Measurements from ENCODE around the gene VAMP2.
A peak's percentile ranks its signal among the peaks of the same experiment; 100 is the strongest.

The VAMP2 gene, protein sequence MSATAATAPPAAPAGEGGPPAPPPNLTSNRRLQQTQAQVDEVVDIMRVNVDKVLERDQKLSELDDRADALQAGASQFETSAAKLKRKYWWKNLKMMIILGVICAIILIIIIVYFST

DNA sequence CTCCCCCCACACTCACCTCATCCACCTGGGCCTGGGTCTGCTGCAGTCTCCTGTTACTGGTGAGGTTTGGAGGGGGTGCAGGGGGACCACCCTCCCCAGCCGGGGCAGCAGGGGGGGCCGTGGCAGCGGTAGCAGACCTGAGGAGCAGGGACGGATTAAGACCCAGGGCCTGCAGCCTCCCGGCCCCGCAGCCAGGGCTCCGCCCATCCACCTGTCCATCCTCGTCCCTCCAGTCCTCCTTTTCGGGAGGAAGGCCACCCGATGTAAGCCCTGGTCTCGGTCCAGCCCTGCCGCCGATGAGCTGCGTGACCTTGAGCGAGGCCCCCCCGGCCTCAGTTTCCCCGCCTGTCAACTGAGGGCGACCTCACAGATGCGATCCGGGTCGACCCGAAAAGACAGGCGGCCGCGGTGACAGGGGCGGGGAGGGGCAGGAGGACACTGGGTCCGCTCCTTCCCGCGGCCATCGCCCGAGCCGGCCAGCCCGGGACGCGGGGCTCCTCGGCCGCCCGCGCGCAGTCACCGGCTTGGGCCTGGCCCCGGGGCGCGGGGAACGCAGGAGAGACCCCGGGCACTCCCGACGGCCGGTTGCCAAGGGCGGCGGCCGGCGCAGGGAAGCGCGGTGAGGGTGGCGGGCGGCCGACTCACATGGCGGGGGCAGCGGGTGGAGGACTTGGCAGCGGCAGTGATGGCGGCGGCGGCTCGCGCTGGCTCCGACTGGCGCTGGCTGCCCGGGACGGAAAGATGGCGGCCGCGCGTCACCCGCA lies at the start of gene VAMP2:
TSS of gene VAMP2 (minus strand) at position 716 of the 764 bp plus-strand sequence. CDS start at position 647, 69 bp downstream.
- Histone ChIP-seq H3K27me3 (no peaks in the 10 kb centered on the region), H3K4me3 (peak within 1 kb of the TSS; percentile 100), H3K9me3 (no peaks in the 10 kb centered on the region), H4K20me1 (peaks cover 32% of the 10 kb centered on the region), H3K4me1 (peaks cover 57% of the 10 kb centered on the region), H3K9ac (peak within 1 kb of the TSS; percentile 99), H3K27ac (peak within 1 kb of the TSS; percentile 98), H3K4me2 (peak within 1 kb of the TSS; percentile 99), H3K36me3 (peaks cover 22% of the 10 kb centered on the region)
- no peak for TF ChIP-seq Cebpa-rat (IDR thresholded peaks at IDR 0.05)

DNA sequence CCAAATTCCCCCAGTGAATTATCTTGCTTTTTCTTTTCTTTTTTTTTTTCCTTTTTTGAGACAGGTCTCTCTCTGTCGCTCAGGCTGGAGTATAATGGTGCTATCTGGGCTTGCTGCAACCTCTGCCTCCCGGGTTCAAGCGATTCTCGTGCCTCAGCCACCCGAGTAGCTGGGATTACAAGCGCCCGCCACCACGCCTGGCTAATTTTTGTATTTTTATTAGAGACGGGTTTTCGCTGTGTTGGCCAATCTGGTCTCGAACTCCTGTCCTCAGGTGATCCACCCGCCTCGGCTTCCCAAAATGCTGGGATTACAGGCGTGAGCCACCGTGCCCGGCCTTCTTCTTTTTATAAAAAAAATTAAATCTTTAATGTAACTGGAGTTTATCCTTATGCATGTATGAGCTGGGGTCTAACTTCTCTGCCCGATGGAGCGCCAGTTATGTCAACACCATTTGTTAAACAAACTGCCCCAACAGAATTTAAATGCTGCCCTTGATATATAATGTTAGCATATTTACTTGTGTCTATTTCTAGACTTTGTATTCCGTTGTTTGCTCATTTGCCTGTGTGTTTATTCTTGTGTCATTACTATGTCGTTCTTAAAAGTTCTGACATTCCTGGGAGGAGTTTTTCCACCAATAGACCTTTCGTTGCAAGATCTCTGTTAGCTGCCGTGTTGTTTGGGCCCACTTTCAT lies 48.2 kb upstream of the VAMP2 start:
- H3K27ac ChIP-seq: peak overlapping the region; percentile 91
- H3K4me1 ChIP-seq: peaks cover 43% of the 10 kb centered on the region
- peak overlapping the region; percentile 91 for H3K4me2 ChIP-seq
- peaks cover 21% of the 10 kb centered on the region for H4K20me1 ChIP-seq
- H3K9me3 ChIP-seq: no peaks in the 10 kb centered on the region
- TF ChIP-seq Cebpa-rat (IDR thresholded peaks at IDR 0.05): no peak
- no peaks in the 10 kb centered on the region for H3K27me3 ChIP-seq
- peak overlapping the region; percentile 91 for H3K9ac ChIP-seq
- H3K36me3 ChIP-seq: peaks cover 25% of the 10 kb centered on the region
- peak overlapping the region; percentile 78 for H3K4me3 ChIP-seq

DNA sequence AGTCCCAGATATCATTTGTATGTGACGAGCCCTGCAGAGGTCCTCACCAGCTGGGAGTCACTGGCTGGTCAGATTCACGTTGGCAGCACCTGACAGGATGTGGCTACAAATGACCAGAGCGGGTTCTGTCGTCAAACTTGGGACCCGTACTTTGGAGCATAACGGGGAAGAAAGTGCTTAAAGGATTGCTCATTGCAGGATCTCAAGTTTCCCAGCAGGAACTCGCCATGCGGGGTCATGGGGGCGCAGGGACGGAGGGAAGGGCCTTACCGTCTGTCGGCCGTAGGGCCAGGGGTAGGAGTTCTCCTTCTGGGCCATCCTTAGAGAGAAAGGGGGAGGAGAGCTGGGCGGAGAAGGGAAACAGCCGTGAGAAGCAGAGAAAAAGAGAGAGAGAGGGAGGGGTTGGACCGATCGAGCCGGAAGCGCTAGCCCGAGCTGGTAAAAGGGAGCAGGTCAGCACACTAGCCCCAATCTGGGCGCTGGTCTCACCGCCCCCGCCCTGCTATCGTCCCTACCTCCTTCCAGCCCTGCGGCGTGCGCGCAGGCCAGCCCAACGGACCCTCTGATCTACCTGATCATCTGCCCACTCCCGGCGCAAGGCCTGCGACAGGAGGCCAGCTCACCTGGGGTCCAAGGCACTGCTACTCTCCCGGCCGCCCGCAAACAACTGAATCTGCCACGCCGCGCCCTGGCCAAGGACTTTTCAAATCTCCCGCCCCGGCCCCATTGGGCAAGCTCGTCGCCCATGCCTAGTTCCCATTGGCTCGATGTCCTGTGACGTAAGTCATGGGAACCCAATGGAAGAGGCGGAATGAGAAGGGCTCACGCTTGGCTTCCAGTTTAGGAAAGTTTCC lies 47.4 kb upstream of the VAMP2 start, which contains the start of gene AURKB:
TSS of gene AURKB (minus strand) at position 669 of the 854 bp plus-strand sequence. CDS start at position 318, 351 bp downstream.
- Histone ChIP-seq H3K9ac (peak within 1 kb of the TSS; percentile 91), H3K4me3 (peak within 1 kb of the TSS; percentile 78), H3K36me3 (peaks cover 32% of the 10 kb centered on the region), H3K9me3 (no peaks in the 10 kb centered on the region), H4K20me1 (peaks cover 27% of the 10 kb centered on the region), H3K27me3 (no peaks in the 10 kb centered on the region), H3K27ac (peak within 1 kb of the TSS; percentile 91), H3K4me1 (peaks cover 43% of the 10 kb centered on the region), H3K4me2 (peak within 1 kb of the TSS; percentile 91)
- no peak for TF ChIP-seq Cebpa-rat (IDR thresholded peaks at IDR 0.05)

DNA sequence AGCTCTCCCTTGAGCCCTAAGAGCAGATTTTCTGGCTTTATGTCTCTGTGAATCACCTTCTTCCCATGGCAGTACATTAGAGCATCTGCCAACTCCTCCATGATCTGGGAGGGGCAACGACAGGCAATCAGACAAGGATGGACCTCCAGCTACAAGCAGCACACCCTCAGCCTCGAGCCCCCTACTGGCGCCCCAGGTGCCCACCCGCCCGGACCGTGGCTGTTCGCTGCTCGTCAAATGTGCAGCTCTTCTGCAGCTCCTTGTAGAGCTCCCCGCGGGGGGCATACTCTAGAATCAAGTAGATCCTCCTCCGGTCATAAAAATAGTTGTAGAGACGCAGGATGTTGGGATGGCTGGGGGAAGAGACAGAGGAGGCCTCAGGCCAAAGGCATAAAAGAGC lies 43.8 kb upstream of the VAMP2 start:
- Histone ChIP-seq H3K4me2 (no peak overlapping the region; the same call in 1 of the 2 replicates), H3K36me3 (peaks cover 61% of the 10 kb centered on the region), H3K27me3 (no peaks in the 10 kb centered on the region)

DNA sequence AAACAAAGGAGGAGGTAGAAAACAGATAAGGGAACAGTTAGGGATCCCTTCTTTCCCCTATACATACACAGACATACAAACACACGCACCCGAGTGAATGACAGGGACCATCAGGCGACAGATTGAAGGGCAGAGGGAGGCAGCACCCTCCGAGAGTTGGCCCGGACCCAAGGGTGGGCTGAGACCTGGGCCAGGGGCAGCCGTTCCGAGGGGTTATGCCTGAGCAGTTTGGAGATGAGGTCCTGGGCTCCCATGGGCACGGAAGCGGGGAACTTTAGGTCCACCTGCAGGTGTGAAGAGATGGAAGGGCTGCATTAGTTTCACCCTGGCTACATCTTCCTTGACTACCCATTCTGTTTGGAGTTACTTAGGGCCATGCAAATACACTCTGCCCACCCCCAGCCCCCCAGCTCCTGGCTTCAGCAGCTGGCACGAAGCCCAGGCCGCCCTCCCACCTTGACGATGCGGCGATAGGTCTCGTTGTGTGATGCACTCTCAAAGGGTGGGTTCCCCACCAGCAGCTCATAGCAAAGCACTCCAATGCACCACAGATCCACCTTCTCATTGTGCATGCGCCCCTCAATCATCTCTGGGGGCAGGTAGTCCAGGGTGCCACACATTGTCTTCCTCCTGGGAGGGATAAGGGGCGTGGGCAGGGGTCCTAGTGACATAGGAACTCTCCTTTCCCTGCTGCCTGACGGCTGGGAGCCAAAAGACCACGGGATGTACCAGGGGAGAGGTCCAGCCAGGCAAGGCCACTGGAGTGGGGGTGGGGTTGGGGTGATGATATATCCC lies 42.2 kb upstream of the VAMP2 start:
- H3K27ac ChIP-seq: no peak overlapping the region
- H3K9ac ChIP-seq: no peak overlapping the region
- peaks cover 70% of the 10 kb centered on the region for H3K36me3 ChIP-seq
- H3K9me3 ChIP-seq: no peaks in the 10 kb centered on the region
- no peak for TF ChIP-seq Cebpa-rat (IDR thresholded peaks at IDR 0.05)
- H3K4me3 ChIP-seq: no peak overlapping the region
- H3K4me1 ChIP-seq: peaks cover 36% of the 10 kb centered on the region
- H3K4me2 ChIP-seq: no peak overlapping the region
- no peaks in the 10 kb centered on the region for H3K27me3 ChIP-seq
- peaks cover 34% of the 10 kb centered on the region for H4K20me1 ChIP-seq

More for the DNA sequence above, 43.8 kb upstream of the VAMP2 start:
- H4K20me1 ChIP-seq: peaks cover 34% of the 10 kb centered on the region
- no peak for TF ChIP-seq Cebpa-rat (IDR thresholded peaks at IDR 0.05)
- no peak overlapping the region for H3K27ac ChIP-seq
- no peak overlapping the region for H3K9ac ChIP-seq
- no peaks in the 10 kb centered on the region for H3K9me3 ChIP-seq
- H3K4me1 ChIP-seq: peaks cover 40% of the 10 kb centered on the region
- H3K4me3 ChIP-seq: no peak overlapping the region

DNA sequence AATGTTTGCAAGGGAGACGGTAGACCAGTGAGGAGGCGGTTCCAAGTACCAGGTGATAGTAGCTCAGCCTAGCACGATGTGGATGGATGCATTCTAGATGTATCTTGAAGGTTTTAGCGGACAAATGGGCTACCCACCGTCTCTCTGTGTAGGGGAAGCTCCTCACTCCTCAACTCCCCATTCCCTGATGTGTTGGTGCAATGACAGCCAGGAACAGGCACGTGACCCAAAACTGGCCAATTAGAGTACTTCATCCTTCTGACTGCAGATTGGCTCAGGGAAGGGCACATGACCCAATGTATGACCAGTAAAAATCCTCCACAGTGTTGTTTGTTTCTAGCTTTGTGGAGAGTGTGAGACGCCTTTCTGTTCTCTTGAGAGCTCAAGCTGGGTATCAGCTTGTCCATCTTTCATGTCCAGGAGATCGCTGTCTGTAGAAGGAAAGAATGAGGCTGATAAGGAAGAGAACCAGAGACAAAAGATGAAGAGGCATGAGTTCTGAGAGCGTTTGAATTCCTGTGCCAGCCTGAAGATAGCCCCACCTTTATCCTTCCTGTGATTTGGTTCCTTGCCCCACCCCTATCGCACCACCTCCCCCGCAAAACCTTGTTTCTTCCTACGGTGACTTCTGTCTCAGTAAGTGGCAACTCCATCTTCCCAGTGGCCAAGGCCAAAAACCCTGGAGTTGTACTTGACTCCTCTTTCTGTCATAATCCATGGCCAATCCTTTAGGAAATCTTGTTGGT lies 29.5 kb upstream of the VAMP2 start:
- Histone ChIP-seq H4K20me1 (peaks cover 20% of the 10 kb centered on the region), H3K4me1 (peaks cover 45% of the 10 kb centered on the region), H3K9me3 (no peaks in the 10 kb centered on the region), H3K27ac (peak overlapping the region; percentile 55; the same call in 1 of the 2 replicates), H3K27me3 (no peaks in the 10 kb centered on the region), H3K4me2 (peak overlapping the region; percentile 70), H3K36me3 (no peaks in the 10 kb centered on the region), H3K9ac (no peak overlapping the region), H3K4me3 (peak overlapping the region; percentile 48)
- TF ChIP-seq Cebpa-rat (IDR thresholded peaks at IDR 0.05): no peak

DNA sequence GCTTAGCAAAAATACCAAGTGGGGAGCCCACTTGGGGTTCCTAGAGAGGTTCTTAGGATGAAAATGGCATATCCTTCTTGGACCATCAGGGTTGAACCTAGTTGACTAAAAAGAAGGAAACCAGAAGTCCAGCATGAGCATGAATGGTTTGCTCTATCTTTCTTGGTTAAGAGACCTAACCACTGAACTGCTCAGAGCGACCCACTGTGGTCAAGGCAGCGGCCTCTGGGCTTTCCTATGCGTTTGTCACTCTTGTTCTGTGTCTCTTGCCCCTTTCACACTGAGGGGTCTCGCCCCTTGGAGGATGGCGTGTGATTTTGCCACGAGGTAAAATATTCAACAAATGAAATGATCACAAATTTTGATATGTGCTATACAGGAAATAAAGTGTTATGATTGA lies 27.8 kb upstream of the VAMP2 start:
- Histone ChIP-seq H3K36me3 (no peaks in the 10 kb centered on the region), H3K9ac (peak overlapping the region; percentile 92; the same call in 1 of the 2 replicates), H3K4me3 (peak overlapping the region; percentile 86), H3K4me1 (peaks cover 45% of the 10 kb centered on the region), H3K27ac (no peak overlapping the region), H4K20me1 (peaks cover 20% of the 10 kb centered on the region), H3K27me3 (no peaks in the 10 kb centered on the region), H3K9me3 (no peaks in the 10 kb centered on the region), H3K4me2 (peak overlapping the region; percentile 77)
- TF ChIP-seq Cebpa-rat (IDR thresholded peaks at IDR 0.05): no peak
